ENCODE results near the gene SPINK6. TPM values are rescaled to one million over a fixed set of nuclear protein-coding genes. Genes with fewer than 3 reads are reported as not detected.

Gene SPINK6
- total RNA-seq, 1 experiment from 2014 or later: not detected

DNA sequence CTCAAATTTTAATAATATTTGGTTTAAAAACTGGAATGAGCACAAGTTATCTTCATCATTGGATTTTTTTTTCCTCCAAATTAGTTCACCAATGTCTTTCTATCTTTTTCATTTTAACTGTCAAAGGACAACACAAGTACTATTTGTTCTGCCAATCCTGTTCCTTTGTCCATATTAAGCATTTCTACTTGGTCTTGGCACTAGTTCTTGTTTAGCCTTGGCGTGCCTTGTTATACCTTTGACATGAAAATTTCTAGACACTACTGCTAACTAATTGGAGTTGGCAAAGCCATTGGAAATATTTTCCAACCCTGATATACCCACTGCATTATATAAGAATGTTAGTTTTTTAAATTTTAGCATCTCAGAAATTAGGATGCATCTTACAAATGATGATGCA is 3.8 kb downstream of the SPINK6 start:
- intact Hi-C loops (cut with micrococcal nuclease; ENCODE audit: unreplicated experiment): no loop called here
- no peak for DNase-seq
- Mint-ChIP-seq H3K27ac (ENCODE audit: unreplicated experiment) (no peak overlapping the region), H3K9me3 (ENCODE audit: low read depth, unreplicated experiment) (no peaks in the 10 kb centered on the region), H3K4me3 (ENCODE audit: low read depth, unreplicated experiment) (no peak overlapping the region), H3K4me1 (ENCODE audit: low read depth, unreplicated experiment) (no peaks in the 10 kb centered on the region), H3K27me3 (ENCODE audit: unreplicated experiment) (no peaks in the 10 kb centered on the region), H3K36me3 (ENCODE audit: insufficient read depth, unreplicated experiment) (no peaks in the 10 kb centered on the region)
- CTCF ChIA-PET: no interaction called here
- TF ChIP-seq, protein P1, sequence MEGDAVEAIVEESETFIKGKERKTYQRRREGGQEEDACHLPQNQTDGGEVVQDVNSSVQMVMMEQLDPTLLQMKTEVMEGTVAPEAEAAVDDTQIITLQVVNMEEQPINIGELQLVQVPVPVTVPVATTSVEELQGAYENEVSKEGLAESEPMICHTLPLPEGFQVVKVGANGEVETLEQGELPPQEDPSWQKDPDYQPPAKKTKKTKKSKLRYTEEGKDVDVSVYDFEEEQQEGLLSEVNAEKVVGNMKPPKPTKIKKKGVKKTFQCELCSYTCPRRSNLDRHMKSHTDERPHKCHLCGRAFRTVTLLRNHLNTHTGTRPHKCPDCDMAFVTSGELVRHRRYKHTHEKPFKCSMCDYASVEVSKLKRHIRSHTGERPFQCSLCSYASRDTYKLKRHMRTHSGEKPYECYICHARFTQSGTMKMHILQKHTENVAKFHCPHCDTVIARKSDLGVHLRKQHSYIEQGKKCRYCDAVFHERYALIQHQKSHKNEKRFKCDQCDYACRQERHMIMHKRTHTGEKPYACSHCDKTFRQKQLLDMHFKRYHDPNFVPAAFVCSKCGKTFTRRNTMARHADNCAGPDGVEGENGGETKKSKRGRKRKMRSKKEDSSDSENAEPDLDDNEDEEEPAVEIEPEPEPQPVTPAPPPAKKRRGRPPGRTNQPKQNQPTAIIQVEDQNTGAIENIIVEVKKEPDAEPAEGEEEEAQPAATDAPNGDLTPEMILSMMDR (IDR thresholded peaks at IDR 0.05; ENCODE audit: unreplicated experiment): no peak
- no TSS peak for BruUV-seq (replicated peaks)

DNA sequence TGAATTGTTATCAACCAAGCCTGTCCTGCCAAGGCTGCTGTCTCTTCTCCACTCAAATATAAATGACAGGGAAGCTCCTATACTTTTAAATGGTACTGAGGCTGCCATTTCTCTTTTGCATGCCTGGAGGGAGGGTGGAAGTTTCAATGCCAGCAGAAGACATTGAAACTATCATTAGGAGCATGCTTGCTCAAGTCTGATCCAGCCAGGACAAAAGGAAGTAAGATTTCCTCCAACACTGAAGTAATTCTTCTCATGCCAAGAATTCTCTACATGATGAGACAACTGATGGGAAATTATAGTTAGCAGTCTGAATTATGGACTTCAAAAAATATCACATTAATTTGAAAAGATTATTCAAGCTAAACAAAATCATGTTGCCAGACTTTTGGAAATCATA is 5.4 kb downstream of the SPINK6 start:
- Mint-ChIP-seq H3K27me3 (ENCODE audit: unreplicated experiment) (no peaks in the 10 kb centered on the region), H3K4me3 (ENCODE audit: low read depth, unreplicated experiment) (no peak overlapping the region), H3K9me3 (ENCODE audit: low read depth, unreplicated experiment) (no peaks in the 10 kb centered on the region), H3K27ac (ENCODE audit: unreplicated experiment) (no peak overlapping the region), H3K4me1 (ENCODE audit: low read depth, unreplicated experiment) (no peaks in the 10 kb centered on the region), H3K36me3 (ENCODE audit: insufficient read depth, unreplicated experiment) (no peaks in the 10 kb centered on the region)
- CTCF ChIA-PET: no interaction called here
- BruUV-seq (replicated peaks): no TSS peak
- TF ChIP-seq, protein P1 (IDR thresholded peaks at IDR 0.05; ENCODE audit: unreplicated experiment): no peak
- intact Hi-C loops (cut with micrococcal nuclease; ENCODE audit: unreplicated experiment): no loop called here
- DNase-seq: no peak

DNA sequence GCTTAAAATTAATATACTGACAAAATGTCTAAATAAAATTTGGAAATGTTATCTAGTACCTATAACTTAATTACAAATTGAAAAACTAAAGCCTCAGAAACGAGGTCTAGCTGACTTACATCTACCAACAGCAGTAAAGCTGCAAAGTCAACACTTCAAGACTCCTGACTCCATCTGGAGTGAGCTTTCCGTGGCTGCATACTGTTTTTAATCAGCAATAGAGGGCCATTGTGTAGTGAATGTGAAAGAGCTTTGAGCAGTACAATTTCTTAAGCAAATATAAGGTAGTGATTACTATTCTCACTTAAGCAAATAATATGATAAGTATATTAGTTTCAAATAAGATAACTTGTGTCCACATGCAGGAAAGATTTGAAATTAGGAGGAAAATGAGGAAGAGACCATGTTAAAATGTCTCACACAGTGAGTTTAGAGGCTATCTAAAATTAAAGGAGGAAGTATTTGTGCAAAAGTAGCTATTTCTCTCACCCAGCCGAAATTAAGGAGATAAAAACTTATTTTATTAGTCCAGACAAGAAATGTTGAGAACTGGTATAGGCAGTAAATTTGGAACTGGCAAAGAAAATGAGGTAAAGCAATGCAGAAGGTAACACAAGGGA is 6.4 kb downstream of the SPINK6 start:
- TF ChIP-seq, protein P1 (IDR thresholded peaks at IDR 0.05; ENCODE audit: unreplicated experiment): no peak
- Mint-ChIP-seq H3K27ac (ENCODE audit: unreplicated experiment) (no peak overlapping the region), H3K9me3 (ENCODE audit: low read depth, unreplicated experiment) (no peaks in the 10 kb centered on the region), H3K36me3 (ENCODE audit: insufficient read depth, unreplicated experiment) (no peaks in the 10 kb centered on the region), H3K4me1 (ENCODE audit: low read depth, unreplicated experiment) (no peaks in the 10 kb centered on the region), H3K4me3 (ENCODE audit: low read depth, unreplicated experiment) (no peak overlapping the region), H3K27me3 (ENCODE audit: unreplicated experiment) (no peaks in the 10 kb centered on the region)
- CTCF ChIA-PET: no interaction called here
- intact Hi-C loops (cut with micrococcal nuclease; ENCODE audit: unreplicated experiment): no loop called here
- no TSS peak for BruUV-seq (replicated peaks)
- no peak for DNase-seq

DNA sequence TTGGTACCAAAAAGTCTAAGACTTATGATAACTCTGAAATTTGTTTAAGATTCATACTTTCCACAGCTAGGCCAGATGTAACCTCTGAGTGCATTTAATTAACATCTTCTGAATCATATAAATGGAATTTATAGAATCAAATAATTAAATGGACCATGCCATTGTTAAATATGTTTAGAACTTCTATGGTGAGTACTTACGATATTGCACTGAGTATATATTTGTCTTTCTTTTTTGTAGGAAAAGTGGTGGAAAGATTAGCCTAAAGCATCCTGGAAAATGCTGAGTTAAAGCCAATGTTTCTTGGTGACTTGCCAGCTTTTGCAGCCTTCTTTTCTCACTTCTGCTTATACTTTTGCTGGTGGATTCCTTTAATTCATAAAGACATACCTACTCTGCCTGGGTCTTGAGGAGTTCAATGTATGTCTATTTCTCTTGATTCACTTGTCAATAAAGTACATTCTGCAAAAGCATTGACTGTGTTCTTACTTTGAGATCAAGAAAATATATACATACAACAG is 11.9 kb downstream of the SPINK6 start:
- Mint-ChIP-seq H3K4me1 (ENCODE audit: low read depth, unreplicated experiment) (no peaks in the 10 kb centered on the region), H3K36me3 (ENCODE audit: insufficient read depth, unreplicated experiment) (no peaks in the 10 kb centered on the region), H3K9me3 (ENCODE audit: low read depth, unreplicated experiment) (peaks cover 3% of the 10 kb centered on the region), H3K27ac (ENCODE audit: unreplicated experiment) (no peak overlapping the region), H3K4me3 (ENCODE audit: low read depth, unreplicated experiment) (no peak overlapping the region), H3K27me3 (ENCODE audit: unreplicated experiment) (no peaks in the 10 kb centered on the region)
- TF ChIP-seq, protein P1 (IDR thresholded peaks at IDR 0.05; ENCODE audit: unreplicated experiment): no peak
- CTCF ChIA-PET: no interaction called here
- no TSS peak for BruUV-seq (replicated peaks)
- intact Hi-C loops (cut with micrococcal nuclease; ENCODE audit: unreplicated experiment): no loop called here
- DNase-seq: no peak

All from Calu3 (cell line).